IgD-negative memory B cell (primary cell): ENCODE data around the gene CYB561. TPM values are rescaled to one million over a fixed set of nuclear protein-coding genes. Genes with fewer than 3 reads are reported as not detected.

ENCODE experiments used
- H3K27ac Mint-ChIP-seq, 3 donors: one replicate each; pipeline ENCODE4 v1.8.0; 2020 to 2022; ENCODE audit warnings: mild to moderate bottlenecking in 3 of 3, mixed read lengths in 3 of 3, moderate library complexity in 1 of 3
- H3K27me3 Mint-ChIP-seq: one replicate; pipeline ENCODE4 v1.8.0; 2021; ENCODE audit warnings: mixed read lengths
- H3K36me3 Mint-ChIP-seq: one replicate; pipeline ENCODE4 v1.8.0; 2020; ENCODE audit warnings: mild to moderate bottlenecking, mixed read lengths
- H3K4me1 Mint-ChIP-seq, 3 donors: one replicate each; pipeline ENCODE4 v1.8.0; 2020 to 2022; ENCODE audit warnings: mixed read lengths in 3 of 3, mild to moderate bottlenecking in 1 of 3
- H3K4me3 Mint-ChIP-seq, 4 donors: one replicate each; pipeline ENCODE4 v1.8.0; 2020 to 2022; ENCODE audit warnings: mild to moderate bottlenecking in 4 of 4, mixed read lengths in 4 of 4, moderate library complexity in 3 of 4
- H3K9me3 Mint-ChIP-seq, 3 donors: one replicate each; pipeline ENCODE4 v1.8.0; 2020 to 2021; ENCODE audit warnings: mixed read lengths in 3 of 3, mild to moderate bottlenecking in 1 of 3
- polyA plus RNA-seq: library from polyadenylated mRNA; unstranded; fragments of 300-500 nt; fragmentation: Illumina TruSeq; gene quantifications from one replicate; pipeline ENCODE4 v1.2.3, GENCODE V29; 2021

The CYB561 gene, protein sequence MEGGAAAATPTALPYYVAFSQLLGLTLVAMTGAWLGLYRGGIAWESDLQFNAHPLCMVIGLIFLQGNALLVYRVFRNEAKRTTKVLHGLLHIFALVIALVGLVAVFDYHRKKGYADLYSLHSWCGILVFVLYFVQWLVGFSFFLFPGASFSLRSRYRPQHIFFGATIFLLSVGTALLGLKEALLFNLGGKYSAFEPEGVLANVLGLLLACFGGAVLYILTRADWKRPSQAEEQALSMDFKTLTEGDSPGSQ
- 1.5 TPM for polyA plus RNA-seq

GRCh38 chr17:63445954-63446752 is at the start of gene CYB561:
Gene CYB561 (minus strand): TSS chr17:63446306. CDS start chr17:63437547, 8,759 bp downstream.
- Mint-ChIP-seq H3K27ac (peak within 1 kb of the TSS; percentile 91 to 98 (median 97)), H3K36me3 (no peaks in the 10 kb centered on the region), H3K4me3 (peak within 1 kb of the TSS; percentile 80 to 92 (median 88))

DNA sequence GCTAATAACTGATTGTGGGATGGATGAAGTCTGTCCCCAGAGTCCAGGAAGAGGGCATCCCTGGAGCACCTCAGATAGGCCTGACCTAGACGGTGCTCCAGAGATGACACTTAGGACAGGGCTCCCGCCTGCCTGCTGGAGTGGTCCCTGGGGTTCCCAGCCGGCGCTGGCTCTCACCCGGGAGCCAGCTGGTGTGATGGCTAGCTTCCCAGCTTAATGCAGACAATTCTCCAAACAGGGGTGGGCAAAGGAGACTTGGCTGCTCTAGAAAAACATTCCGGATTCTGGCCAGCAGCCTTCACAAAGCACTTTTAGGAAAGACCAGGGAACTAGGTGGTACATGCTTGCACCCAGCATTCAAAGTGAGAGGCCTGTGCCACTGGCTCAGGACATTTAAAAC is 49.4 kb upstream of the CYB561 start:
- Mint-ChIP-seq H3K9me3 (no peaks in the 10 kb centered on the region), H3K27ac (no peak overlapping the region), H3K4me1 (no peaks in the 10 kb centered on the region), H3K27me3 (peaks cover 5% of the 10 kb centered on the region), H3K36me3 (no peaks in the 10 kb centered on the region), H3K4me3 (no peak overlapping the region)

More at GRCh38 chr17:63445954-63446752, at the start of gene CYB561:
- no peaks in the 10 kb centered on the region for H3K27me3 Mint-ChIP-seq
- no peaks in the 10 kb centered on the region for H3K9me3 Mint-ChIP-seq
- peaks cover 4 to 14% (median 4%) of the 10 kb centered on the region in 3 donors for H3K4me1 Mint-ChIP-seq

- Mint-ChIP-seq H3K36me3 (no peaks in the 10 kb centered on the region), H3K4me3 (no peak overlapping the region), H3K27me3 (peaks cover 3% of the 10 kb centered on the region), H3K4me1 (no peaks in the 10 kb centered on the region), H3K27ac (no peak overlapping the region), H3K9me3 (no peaks in the 10 kb centered on the region)
Observed at GRCh38 chr17:63494300-63494928, 48.3 kb upstream of the CYB561 start.

DNA sequence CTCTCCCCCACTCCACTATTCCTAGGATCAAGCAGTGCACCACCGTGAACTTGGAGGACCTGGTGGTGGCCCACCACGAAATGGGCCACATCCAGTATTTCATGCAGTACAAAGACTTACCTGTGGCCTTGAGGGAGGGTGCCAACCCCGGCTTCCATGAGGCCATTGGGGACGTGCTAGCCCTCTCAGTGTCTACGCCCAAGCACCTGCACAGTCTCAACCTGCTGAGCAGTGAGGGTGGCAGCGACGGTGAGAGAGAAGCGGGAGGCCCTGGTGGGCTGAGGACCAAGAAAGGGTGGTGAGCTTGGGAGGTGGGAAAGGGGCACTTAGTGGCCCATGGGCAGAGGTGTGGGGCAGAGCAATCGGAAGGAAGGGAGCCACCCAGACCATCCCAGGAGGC is 47.3 kb upstream of the CYB561 start:
- Mint-ChIP-seq H3K27ac (no peak overlapping the region), H3K36me3 (no peaks in the 10 kb centered on the region), H3K4me3 (no peak overlapping the region), H3K27me3 (no peaks in the 10 kb centered on the region), H3K9me3 (no peaks in the 10 kb centered on the region), H3K4me1 (no peaks in the 10 kb centered on the region)

GRCh38 chr17:63492940-63493339 is 46.8 kb upstream of the CYB561 start:
- H3K27ac Mint-ChIP-seq: no peak overlapping the region
- no peaks in the 10 kb centered on the region for H3K9me3 Mint-ChIP-seq
- no peaks in the 10 kb centered on the region for H3K27me3 Mint-ChIP-seq
- no peaks in the 10 kb centered on the region for H3K36me3 Mint-ChIP-seq
- H3K4me1 Mint-ChIP-seq: no peaks in the 10 kb centered on the region
- H3K4me3 Mint-ChIP-seq: no peak overlapping the region

GRCh38 chr17:63491977-63492618 is 46.0 kb upstream of the CYB561 start:
- Mint-ChIP-seq H3K36me3 (no peaks in the 10 kb centered on the region), H3K27ac (no peak overlapping the region), H3K27me3 (no peaks in the 10 kb centered on the region), H3K9me3 (no peaks in the 10 kb centered on the region), H3K4me1 (peaks cover 0 to 4% (median 0%) of the 10 kb centered on the region in 3 donors), H3K4me3 (no peak overlapping the region)

DNA sequence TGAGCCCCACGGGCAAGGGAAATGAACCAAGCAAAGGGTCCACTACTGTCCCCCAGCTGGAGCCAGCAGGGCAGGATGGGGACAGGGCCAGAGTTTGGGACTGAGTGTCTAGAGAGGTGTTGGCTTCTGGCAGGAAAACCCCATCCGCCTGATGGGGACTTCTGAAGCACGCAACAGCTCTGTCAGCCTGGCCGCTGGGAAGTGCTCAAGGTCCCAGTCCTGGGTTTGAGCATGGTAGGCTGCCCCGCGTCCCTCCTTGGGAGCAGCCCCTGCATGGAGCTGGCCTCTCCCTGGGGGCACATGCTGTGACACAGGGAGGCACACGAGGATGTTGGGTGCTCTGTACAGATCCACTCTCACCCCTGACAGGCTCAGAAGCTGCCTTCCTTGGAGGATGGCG is 45.3 kb upstream of the CYB561 start:
- Mint-ChIP-seq H3K4me3 (no peak overlapping the region), H3K27me3 (no peaks in the 10 kb centered on the region), H3K4me1 (peaks cover 0 to 4% (median 4%) of the 10 kb centered on the region in 3 donors), H3K36me3 (peaks cover 1% of the 10 kb centered on the region), H3K9me3 (no peaks in the 10 kb centered on the region), H3K27ac (no peak overlapping the region)

- H3K27ac Mint-ChIP-seq: no peak overlapping the region
- H3K9me3 Mint-ChIP-seq: no peaks in the 10 kb centered on the region
- H3K4me3 Mint-ChIP-seq: no peak overlapping the region
- peaks cover 3 to 9% (median 7%) of the 10 kb centered on the region in 3 donors for H3K4me1 Mint-ChIP-seq
- peaks cover 2% of the 10 kb centered on the region for H3K36me3 Mint-ChIP-seq
- no peaks in the 10 kb centered on the region for H3K27me3 Mint-ChIP-seq
Observed at GRCh38 chr17:63490858-63491400, 44.8 kb upstream of the CYB561 start.

GRCh38 chr17:63490329-63490728 is 44.2 kb upstream of the CYB561 start:
- Mint-ChIP-seq H3K27me3 (no peaks in the 10 kb centered on the region), H3K4me3 (no peak overlapping the region), H3K27ac (no peak overlapping the region), H3K4me1 (peaks cover 5 to 11% (median 7%) of the 10 kb centered on the region in 3 donors), H3K9me3 (no peaks in the 10 kb centered on the region), H3K36me3 (peaks cover 2% of the 10 kb centered on the region)

GRCh38 chr17:63489291-63489690 is 43.2 kb upstream of the CYB561 start:
- Mint-ChIP-seq H3K27me3 (no peaks in the 10 kb centered on the region), H3K36me3 (peaks cover 2% of the 10 kb centered on the region), H3K4me3 (no peak overlapping the region), H3K9me3 (no peaks in the 10 kb centered on the region), H3K4me1 (peaks cover 5 to 11% (median 7%) of the 10 kb centered on the region in 3 donors), H3K27ac (peak overlapping the region in 1 of 3 donors; percentile 39)

- Mint-ChIP-seq H3K9me3 (no peaks in the 10 kb centered on the region), H3K27ac (peak overlapping the region in 1 of 3 donors; percentile 39), H3K4me3 (no peak overlapping the region), H3K4me1 (peaks cover 5 to 11% (median 7%) of the 10 kb centered on the region in 3 donors), H3K27me3 (no peaks in the 10 kb centered on the region), H3K36me3 (peaks cover 2% of the 10 kb centered on the region)
Observed at GRCh38 chr17:63488851-63489250, 42.7 kb upstream of the CYB561 start.

DNA sequence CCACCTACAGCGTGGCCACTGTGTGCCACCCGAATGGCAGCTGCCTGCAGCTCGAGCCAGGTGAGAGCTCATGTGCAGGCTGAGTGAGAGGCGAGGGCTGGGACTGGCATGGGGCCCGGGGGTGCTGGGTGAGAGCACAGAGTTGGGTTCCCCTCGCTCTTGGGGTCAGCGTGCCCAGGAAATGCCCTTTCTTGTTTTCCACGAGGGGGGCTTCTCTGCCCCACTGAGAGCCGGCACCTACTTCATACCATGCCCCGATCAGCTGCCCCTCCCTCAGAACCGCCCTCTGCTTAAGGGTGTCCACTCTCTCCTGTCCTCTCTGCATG is 40.9 kb upstream of the CYB561 start:
- no peak overlapping the region for H3K27ac Mint-ChIP-seq
- H3K27me3 Mint-ChIP-seq: peaks cover 5% of the 10 kb centered on the region
- H3K36me3 Mint-ChIP-seq: peaks cover 4% of the 10 kb centered on the region
- H3K4me3 Mint-ChIP-seq: peak overlapping the region in 1 of 4 donors; percentile 71
- peaks cover 5 to 11% (median 7%) of the 10 kb centered on the region in 3 donors for H3K4me1 Mint-ChIP-seq
- no peaks in the 10 kb centered on the region for H3K9me3 Mint-ChIP-seq

DNA sequence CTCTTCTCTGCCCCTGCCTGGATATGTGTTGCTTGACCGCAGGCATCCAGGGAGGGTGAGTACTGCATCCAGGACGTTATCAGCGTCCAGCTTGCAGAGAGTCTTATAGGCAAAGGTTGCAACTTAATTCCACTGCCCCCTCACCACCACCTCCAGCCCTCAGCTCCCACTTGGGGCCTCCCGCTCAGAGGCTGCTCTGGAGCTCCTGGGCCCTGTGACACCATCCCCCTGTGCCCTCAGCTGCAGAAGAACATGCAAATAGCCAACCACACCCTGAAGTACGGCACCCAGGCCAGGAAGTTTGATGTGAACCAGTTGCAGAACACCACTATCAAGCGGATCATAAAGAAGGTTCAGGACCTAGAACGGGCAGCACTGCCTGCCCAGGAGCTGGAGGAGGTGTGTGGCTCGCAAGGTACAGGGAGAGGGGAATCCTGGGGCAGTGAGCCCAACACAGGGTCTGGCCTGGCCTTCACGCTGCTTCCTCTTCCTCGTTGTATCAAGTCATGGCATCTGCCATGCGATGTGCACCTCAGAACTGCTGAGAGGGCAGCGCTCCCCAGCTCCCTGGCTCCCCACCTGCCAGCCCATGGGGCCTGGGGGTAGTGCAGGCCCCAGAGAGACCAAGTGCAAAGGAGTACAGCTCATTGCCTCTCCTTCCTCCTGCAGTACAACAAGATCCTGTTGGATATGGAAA is 40.4 kb upstream of the CYB561 start:
- Mint-ChIP-seq H3K4me3 (peak overlapping the region in 3 of 4 donors; percentile 48 to 75 (median 71)), H3K9me3 (no peaks in the 10 kb centered on the region), H3K4me1 (peaks cover 5 to 11% (median 7%) of the 10 kb centered on the region in 3 donors), H3K36me3 (peaks cover 4% of the 10 kb centered on the region), H3K27me3 (peaks cover 5% of the 10 kb centered on the region), H3K27ac (peak overlapping the region in 1 of 3 donors; percentile 69)
